GM23248 (cell line): ENCODE measurements around the gene HGD. TPM values are rescaled to one million over a fixed set of nuclear protein-coding genes. Genes with fewer than 3 reads are reported as not detected.

Experiments
- DNase-seq: peaks from one replicate; pipeline ENCODE4 v3.0.0-alpha.2; 2015
- H2AFZ ChIP-seq: fragments of 200-600 bp; sonication (generic); 2 replicates; pipeline ENCODE4 v1.6.1; 2016; ENCODE audit warnings: antibody characterized with exemption
- H3F3A ChIP-seq: fragments of 200-600 bp; sonication (generic); 2 replicates; pipeline ENCODE4 v1.6.1; 2016; ENCODE audit warnings: mild to moderate bottlenecking, antibody characterized with exemption, mixed run types; ENCODE audit not compliant: insufficient read depth
- H3K27ac ChIP-seq: fragments of 200-600 bp; sonication (generic); 2 replicates; pipeline ENCODE4 v1.5.1; 2016; ENCODE audit warnings: mild to moderate bottlenecking
- H3K27me3 ChIP-seq: fragments of 200-600 bp; sonication (generic); replicated peaks from 2 replicates; pipeline ENCODE4 v1.6.1; 2016; ENCODE audit warnings: mild to moderate bottlenecking; ENCODE audit not compliant: insufficient read depth
- H3K36me3 ChIP-seq: fragments of 200-600 bp; sonication (generic); 2 replicates; pipeline ENCODE4 v1.6.1; 2016; ENCODE audit warnings: low read depth, mild to moderate bottlenecking
- H3K4me1 ChIP-seq: fragments of 200-600 bp; sonication (generic); 2 replicates; pipeline ENCODE4 v1.6.1; 2016; ENCODE audit warnings: mild to moderate bottlenecking; ENCODE audit not compliant: insufficient read depth
- H3K4me2 ChIP-seq: fragments of 200-600 bp; sonication (generic); one replicate; pipeline ENCODE4 v1.6.1; 2016; ENCODE audit warnings: mild to moderate bottlenecking; ENCODE audit not compliant: unreplicated experiment
- H3K4me3 ChIP-seq: fragments of 200-600 bp; sonication (generic); 2 replicates; pipeline ENCODE4 v1.5.1; 2016; ENCODE audit warnings: mild to moderate bottlenecking
- H3K79me2 ChIP-seq: fragments of 200-600 bp; sonication (generic); 2 replicates; pipeline ENCODE4 v1.6.1; 2016; ENCODE audit warnings: mild to moderate bottlenecking; ENCODE audit not compliant: insufficient read depth
- H3K9ac ChIP-seq: fragments of 200-600 bp; sonication (generic); 2 replicates; pipeline ENCODE4 v1.6.1; 2016; ENCODE audit warnings: mild to moderate bottlenecking
- H3K9me2 ChIP-seq: fragments of 200-600 bp; sonication (generic); 2 replicates; pipeline ENCODE4 v1.6.1; 2016; ENCODE audit warnings: mixed run types, mild to moderate bottlenecking, moderate library complexity; ENCODE audit not compliant: insufficient read depth
- H3K9me3 ChIP-seq: fragments of 200-600 bp; sonication (generic); one replicate; pipeline ENCODE4 v1.6.1; 2017; ENCODE audit warnings: low read depth
- H4K20me1 ChIP-seq: fragments of 200-600 bp; sonication (generic); 2 replicates; pipeline ENCODE4 v1.6.0; 2016; ENCODE audit not compliant: insufficient read depth
- EZH2 ChIP-seq: fragments of 200-600 bp; sonication (generic); IDR thresholded peaks from 2 replicates; pipeline ENCODE4 v1.6.1; 2018; ENCODE audit warnings: antibody characterized with exemption, mild to moderate bottlenecking; ENCODE audit not compliant: insufficient read depth, poor library complexity, severe bottlenecking
- EZH2phosphoT487 ChIP-seq: fragments of 200-600 bp; sonication (generic); IDR thresholded peaks from 2 replicates; pipeline ENCODE4 v1.6.1; 2018; ENCODE audit warnings: antibody characterized with exemption, moderate library complexity, mild to moderate bottlenecking, low read depth; ENCODE audit not compliant: insufficient read depth
- WGBS, 2 experiments: methylation state at CpG; one replicate each; pipeline ENCODE4 v1.1.6; 2015 to 2017; ENCODE audit warnings: low lambda C conversion rate in 2 of 2, low coverage in 1 of 2; ENCODE audit errors: missing lambda C conversion rate in 2 of 2; 5-methylcytosine and 5-hydroxymethylcytosine counted together
- in situ Hi-C: fragments of 300-500 bp; cut with MboI; formaldehyde crosslinking; loops from 2 replicates; pipeline ENCODE4 v1.15.0; 2020
- polyA plus RNA-seq: library from polyadenylated mRNA; unstranded; fragments of >200 nt; fragmentation: Nextera tagmentation; extraction: Ambion mirVana; gene quantifications from 2 replicates; pipeline ENCODE4 v1.2.1, GENCODE V29; 2016
- total RNA-seq: library from RNA; depleted of rRNA; stranded (reverse); fragments of >200 nt; shearing (Covaris generic); gene quantifications from 2 replicates; pipeline ENCODE4 v1.2.3, GENCODE V29; 2014

HGD gene
- total and polyA plus RNA-seq, 2 experiments from 2014 or later, result not detected

DNA sequence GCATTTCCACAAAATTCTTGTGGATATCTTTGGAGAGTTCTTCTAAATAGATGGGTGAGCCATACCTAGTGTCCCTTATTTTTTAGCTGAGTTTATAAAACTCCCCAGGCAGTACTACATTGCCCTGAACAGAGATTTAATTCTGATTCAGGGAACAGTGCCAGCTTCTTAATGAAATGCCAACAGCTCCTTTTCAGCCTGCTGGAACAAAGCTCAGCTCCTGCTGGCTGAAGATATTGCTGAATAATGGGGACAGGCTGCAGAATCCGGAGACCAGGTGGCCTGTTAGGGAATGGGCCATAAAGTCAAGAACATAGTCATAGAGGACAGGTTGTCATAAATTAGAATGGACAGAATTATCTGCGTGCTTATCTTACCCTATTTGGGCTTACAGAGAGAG is 8.9 kb downstream of the HGD start:
- H3K9ac ChIP-seq, result no peak overlapping the region
- no peaks in the 10 kb centered on the region for H3K36me3 ChIP-seq
- H3K4me2 ChIP-seq, result no peak overlapping the region
- no peak for DNase-seq
- H4K20me1 ChIP-seq, result no peaks in the 10 kb centered on the region
- H3K27me3 ChIP-seq, result no peaks in the 10 kb centered on the region
- no peak overlapping the region for H3K4me3 ChIP-seq
- peaks cover 5% of the 10 kb centered on the region for H3K4me1 ChIP-seq
- H2AFZ ChIP-seq, result no peak overlapping the region
- H3K27ac ChIP-seq, result no peak overlapping the region
- no peaks in the 10 kb centered on the region for H3K9me2 ChIP-seq
- H3K9me3 ChIP-seq, result no peaks in the 10 kb centered on the region
- peaks cover 3% of the 10 kb centered on the region; the same call in 1 of the 2 replicates for H3F3A ChIP-seq
- no peak for TF ChIP-seq EZH2phosphoT487
- no peak for TF ChIP-seq EZH2
- 8 to 11% methylated on average over 2 of the region's 2 CpGs for WGBS, 2 experiments
- in situ Hi-C loops, result no loop called here
- no peaks in the 10 kb centered on the region for H3K79me2 ChIP-seq

- Histone ChIP-seq H3K27ac (no peak overlapping the region), H3K79me2 (no peaks in the 10 kb centered on the region), H3K36me3 (no peaks in the 10 kb centered on the region), H3F3A (no peaks in the 10 kb centered on the region), H3K4me1 (no peaks in the 10 kb centered on the region), H3K9me2 (no peaks in the 10 kb centered on the region), H3K9me3 (no peaks in the 10 kb centered on the region), H3K4me3 (no peak overlapping the region), H3K27me3 (no peaks in the 10 kb centered on the region), H2AFZ (no peak overlapping the region), H4K20me1 (no peaks in the 10 kb centered on the region), H3K9ac (no peak overlapping the region), H3K4me2 (no peak overlapping the region)
- DNase-seq, result peak; percentile 9
- in situ Hi-C loops, result no loop called here
- TF ChIP-seq EZH2phosphoT487, result no peak
- TF ChIP-seq EZH2, result no peak
- WGBS, 2 experiments, result 50 to 52% methylated on average over 2 of the region's 2 CpGs
Measured at GRCh38 chr3:120670576-120670975, 11.5 kb downstream of the HGD start.

DNA sequence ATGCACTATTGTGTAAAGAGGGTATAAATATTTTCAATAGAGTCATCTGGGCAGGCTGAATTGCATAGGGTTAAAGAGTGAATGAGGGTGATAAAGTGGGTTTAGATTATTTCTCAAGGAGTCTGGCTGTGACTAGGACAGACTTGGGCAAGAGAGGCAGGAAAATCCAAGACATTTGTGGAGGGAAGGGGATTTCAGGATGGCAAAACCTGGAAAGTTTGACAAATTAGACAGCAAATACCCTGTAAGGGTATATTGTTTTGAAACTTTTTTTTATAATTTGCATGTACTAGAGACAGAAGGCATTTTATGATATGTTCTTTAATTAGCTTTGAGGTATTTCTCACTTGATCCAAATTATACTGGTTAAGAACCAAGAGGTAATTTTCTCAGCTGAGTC is 17.1 kb downstream of the HGD start:
- no peaks in the 10 kb centered on the region for H3K9me3 ChIP-seq
- no peaks in the 10 kb centered on the region for H3K9me2 ChIP-seq
- TF ChIP-seq EZH2 (no peak), EZH2phosphoT487 (no peak)
- no peak overlapping the region for H3K4me3 ChIP-seq
- no peaks in the 10 kb centered on the region for H3K79me2 ChIP-seq
- in situ Hi-C loops, result no loop called here
- no peak for DNase-seq
- H3K36me3 ChIP-seq, result no peaks in the 10 kb centered on the region
- no peak overlapping the region for H3K9ac ChIP-seq
- peaks cover 9% of the 10 kb centered on the region; the same call in 1 of the 2 replicates for H3K27me3 ChIP-seq
- H3K4me2 ChIP-seq, result no peak overlapping the region
- H3F3A ChIP-seq, result no peaks in the 10 kb centered on the region
- H2AFZ ChIP-seq, result no peak overlapping the region
- no peaks in the 10 kb centered on the region for H4K20me1 ChIP-seq
- no peak overlapping the region for H3K27ac ChIP-seq
- H3K4me1 ChIP-seq, result no peaks in the 10 kb centered on the region

GRCh38 chr3:120661945-120662344 is 20.1 kb downstream of the HGD start:
- H3K4me2 ChIP-seq, result no peak overlapping the region
- DNase-seq, result no peak
- H3F3A ChIP-seq, result no peaks in the 10 kb centered on the region
- peaks cover 9% of the 10 kb centered on the region; the same call in 1 of the 2 replicates for H3K27me3 ChIP-seq
- no peaks in the 10 kb centered on the region for H3K9me2 ChIP-seq
- no peak overlapping the region for H3K9ac ChIP-seq
- H3K4me3 ChIP-seq, result no peak overlapping the region
- H2AFZ ChIP-seq, result no peak overlapping the region
- H3K9me3 ChIP-seq, result no peaks in the 10 kb centered on the region
- in situ Hi-C loops, result no loop called here
- no peaks in the 10 kb centered on the region for H4K20me1 ChIP-seq
- no peaks in the 10 kb centered on the region for H3K4me1 ChIP-seq
- H3K79me2 ChIP-seq, result no peaks in the 10 kb centered on the region
- H3K36me3 ChIP-seq, result no peaks in the 10 kb centered on the region
- WGBS, 2 experiments, result 45% methylated on average over 5 of the region's 5 CpGs
- no peak overlapping the region for H3K27ac ChIP-seq
- TF ChIP-seq EZH2 (no peak), EZH2phosphoT487 (no peak)
